SK-N-SH treated with all-trans-retinoic acid at 6 μM for 48 hours (cell line): Measurements from ENCODE around the gene PARVB.

Experiments
- ARNTL ChIP-seq: fragments of 450-650 bp; formaldehyde crosslinking; IDR thresholded peaks from 2 replicates; pipeline ENCODE4 v1.5.0; 2020; ENCODE audit warnings: low read depth, mild to moderate bottlenecking, moderate library complexity, borderline replicate concordance
- ESRRG ChIP-seq: fragments of 250-450 bp; sonication (Bioruptor Pico); IDR thresholded peaks from 2 replicates; pipeline ENCODE4 v1.6.1; 2021; ENCODE audit warnings: mild to moderate bottlenecking
- TOX ChIP-seq: fragments of 250-450 bp; sonication (Bioruptor Pico); IDR thresholded peaks from 2 replicates; pipeline ENCODE4 v1.8.0; 2021; ENCODE audit warnings: mild to moderate bottlenecking, moderate library complexity, borderline replicate concordance

DNA sequence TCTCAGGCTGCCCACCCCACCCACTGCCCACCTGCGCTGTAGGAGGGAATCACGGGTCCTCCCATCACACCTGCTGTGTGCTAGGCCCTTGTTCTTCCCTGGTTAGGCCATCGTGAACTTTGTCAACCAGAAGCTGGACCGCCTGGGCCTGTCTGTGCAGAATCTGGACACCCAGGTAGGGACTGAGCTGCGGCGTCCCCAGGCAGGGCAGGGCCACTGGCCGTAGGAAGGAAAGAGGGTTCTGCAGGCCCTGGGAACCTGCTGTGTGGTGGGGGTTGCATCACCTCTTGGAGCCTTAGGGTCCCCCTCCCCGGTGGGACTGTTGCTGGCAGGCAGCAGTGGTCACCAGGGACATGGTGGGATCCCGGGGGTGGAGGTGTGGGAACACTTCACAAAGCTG, 172.1 kb downstream of the PARVB start:
- TF ChIP-seq ESRRG (no peak), TOX (CRISPR knock-in tag) (no peak), ARNTL (no peak)
